Measurements from ENCODE around the gene SOS1.
A peak's percentile ranks its signal among the peaks of the same experiment; 100 is the strongest.
"Not testable (repeated sequence)": the region's sequence is repeated elsewhere in the genome, so short reads cannot be mapped to it uniquely, and the experiment has no call there.

SOS1 gene

DNA sequence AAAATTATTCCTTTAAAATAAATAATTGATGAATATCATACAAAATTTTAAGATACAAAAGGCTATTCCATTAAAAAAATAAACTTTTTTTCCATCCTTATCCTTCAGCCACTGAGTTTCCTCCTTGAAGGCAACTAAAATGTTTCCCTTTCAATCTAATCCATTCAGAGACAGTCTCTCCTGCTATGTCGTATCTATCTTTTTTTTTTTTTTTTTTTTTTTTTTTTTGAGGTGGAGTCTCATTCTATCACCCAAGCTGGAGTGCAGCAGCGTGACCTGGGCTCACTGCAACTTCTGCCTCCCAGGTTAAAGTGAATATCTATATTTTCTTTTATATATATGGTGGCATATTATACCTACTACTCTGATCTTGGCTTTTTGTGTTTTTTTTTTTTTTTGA is 31.7 kb upstream of the SOS1 start:
- no peaks in the 10 kb centered on the region for H3K36me3 ChIP-seq (ENCODE audit: control insufficient read depth, insufficient read depth, low read length)
- no peak overlapping the region for H3K4me3 ChIP-seq (ENCODE audit: insufficient read depth, low read depth, low read length, poor library complexity, severe bottlenecking)
- H3K27me3 ChIP-seq (replicated peaks; ENCODE audit: control insufficient read depth, insufficient read depth, low read length, poor library complexity, severe bottlenecking), result no peaks in the 10 kb centered on the region
- H3K9me3 ChIP-seq (ENCODE audit: control insufficient read depth, low read length), result no peaks in the 10 kb centered on the region
- no peaks in the 10 kb centered on the region for H3K4me1 ChIP-seq (ENCODE audit: control insufficient read depth, insufficient read depth, low read length, poor library complexity, severe bottlenecking)
- no peak for DNase-seq
- H3K27ac ChIP-seq (ENCODE audit: insufficient read depth, low read length, poor library complexity, severe bottlenecking), result no peak overlapping the region

- Histone ChIP-seq H3K9me3 (ENCODE audit: control insufficient read depth, low read length) (no peaks in the 10 kb centered on the region), H3K36me3 (ENCODE audit: control insufficient read depth, insufficient read depth, low read length) (no peaks in the 10 kb centered on the region), H3K27ac (ENCODE audit: insufficient read depth, low read length, poor library complexity, severe bottlenecking) (no peak overlapping the region), H3K4me1 (ENCODE audit: control insufficient read depth, insufficient read depth, low read length, poor library complexity, severe bottlenecking) (no peaks in the 10 kb centered on the region), H3K4me3 (ENCODE audit: insufficient read depth, low read depth, low read length, poor library complexity, severe bottlenecking) (no peak overlapping the region), H3K27me3 (replicated peaks; ENCODE audit: control insufficient read depth, insufficient read depth, low read length, poor library complexity, severe bottlenecking) (no peaks in the 10 kb centered on the region)
- DNase-seq, result no peak
Measured at GRCh38 chr2:39150890-39151497, 30.1 kb upstream of the SOS1 start.

DNA sequence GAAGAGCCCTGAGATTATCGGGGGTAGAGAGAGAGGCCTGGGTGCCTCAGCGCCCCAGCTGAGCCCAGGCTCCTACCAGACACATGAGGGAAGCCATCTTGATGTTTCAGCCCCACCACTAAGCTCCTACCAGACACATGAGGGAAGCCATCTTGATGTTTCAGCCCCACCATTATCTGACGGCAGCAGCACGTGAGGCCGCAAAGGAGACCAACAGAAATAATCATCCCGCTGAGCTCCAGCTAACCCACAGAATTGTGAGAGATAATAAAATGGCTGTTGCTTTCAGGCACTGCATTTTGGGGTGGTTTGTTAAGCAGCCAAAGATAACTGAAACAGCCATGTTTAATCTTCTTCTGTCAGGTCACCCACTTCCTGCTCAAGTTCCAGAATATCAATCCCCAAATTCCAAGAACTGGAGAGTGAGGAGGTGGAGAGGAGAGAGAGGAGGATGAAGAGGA is 29.3 kb upstream of the SOS1 start:
- Histone ChIP-seq H3K4me1 (ENCODE audit: control insufficient read depth, insufficient read depth, low read length, poor library complexity, severe bottlenecking) (no peaks in the 10 kb centered on the region), H3K9me3 (ENCODE audit: control insufficient read depth, low read length) (no peaks in the 10 kb centered on the region), H3K27me3 (replicated peaks; ENCODE audit: control insufficient read depth, insufficient read depth, low read length, poor library complexity, severe bottlenecking) (no peaks in the 10 kb centered on the region), H3K27ac (ENCODE audit: insufficient read depth, low read length, poor library complexity, severe bottlenecking) (no peak overlapping the region), H3K4me3 (ENCODE audit: insufficient read depth, low read depth, low read length, poor library complexity, severe bottlenecking) (no peak overlapping the region), H3K36me3 (ENCODE audit: control insufficient read depth, insufficient read depth, low read length) (no peaks in the 10 kb centered on the region)
- DNase-seq, result no peak

DNA sequence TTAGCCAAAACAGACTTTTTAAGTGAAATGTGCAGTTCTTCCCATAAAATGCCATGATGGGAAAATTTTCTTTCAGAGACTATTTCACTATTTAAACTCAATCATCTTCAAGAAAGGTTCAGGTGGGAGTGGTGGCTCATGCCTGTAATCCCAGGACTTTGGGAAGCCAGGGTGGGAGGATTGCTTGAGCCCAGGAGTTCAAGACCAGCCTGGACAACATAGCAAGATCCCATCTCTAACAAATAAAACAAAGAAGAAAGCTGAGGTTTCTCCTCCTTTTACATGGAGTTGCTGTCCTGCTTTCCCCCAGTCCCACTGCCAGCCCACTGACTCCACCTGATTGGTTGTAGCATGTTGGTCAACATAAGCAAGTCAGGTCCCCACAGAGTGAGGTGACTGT is 25.8 kb upstream of the SOS1 start:
- Histone ChIP-seq H3K9me3 (ENCODE audit: control insufficient read depth, low read length) (no peaks in the 10 kb centered on the region), H3K4me3 (ENCODE audit: insufficient read depth, low read depth, low read length, poor library complexity, severe bottlenecking) (no peak overlapping the region), H3K4me1 (ENCODE audit: control insufficient read depth, insufficient read depth, low read length, poor library complexity, severe bottlenecking) (peaks cover 16% of the 10 kb centered on the region), H3K36me3 (ENCODE audit: control insufficient read depth, insufficient read depth, low read length) (no peaks in the 10 kb centered on the region), H3K27ac (ENCODE audit: insufficient read depth, low read length, poor library complexity, severe bottlenecking) (no peak overlapping the region), H3K27me3 (replicated peaks; ENCODE audit: control insufficient read depth, insufficient read depth, low read length, poor library complexity, severe bottlenecking) (no peaks in the 10 kb centered on the region)
- no peak for DNase-seq

- H3K4me3 ChIP-seq (ENCODE audit: insufficient read depth, low read depth, low read length, poor library complexity, severe bottlenecking), result no peak overlapping the region
- no peak overlapping the region for H3K27ac ChIP-seq (ENCODE audit: insufficient read depth, low read length, poor library complexity, severe bottlenecking)
- H3K4me1 ChIP-seq (ENCODE audit: control insufficient read depth, insufficient read depth, low read length, poor library complexity, severe bottlenecking), result peaks cover 21% of the 10 kb centered on the region
- no peak for DNase-seq
- no peaks in the 10 kb centered on the region for H3K9me3 ChIP-seq (ENCODE audit: control insufficient read depth, low read length)
- no peaks in the 10 kb centered on the region for H3K27me3 ChIP-seq (replicated peaks; ENCODE audit: control insufficient read depth, insufficient read depth, low read length, poor library complexity, severe bottlenecking)
- no peaks in the 10 kb centered on the region for H3K36me3 ChIP-seq (ENCODE audit: control insufficient read depth, insufficient read depth, low read length)
Measured at GRCh38 chr2:39145906-39146421, 25.1 kb upstream of the SOS1 start.

- Histone ChIP-seq H3K36me3 (ENCODE audit: control insufficient read depth, insufficient read depth, low read length) (no peaks in the 10 kb centered on the region), H3K27ac (ENCODE audit: insufficient read depth, low read length, poor library complexity, severe bottlenecking) (no peak overlapping the region), H3K4me3 (ENCODE audit: insufficient read depth, low read depth, low read length, poor library complexity, severe bottlenecking) (no peak overlapping the region), H3K9me3 (ENCODE audit: control insufficient read depth, low read length) (no peaks in the 10 kb centered on the region), H3K4me1 (ENCODE audit: control insufficient read depth, insufficient read depth, low read length, poor library complexity, severe bottlenecking) (peaks cover 24% of the 10 kb centered on the region), H3K27me3 (replicated peaks; ENCODE audit: control insufficient read depth, insufficient read depth, low read length, poor library complexity, severe bottlenecking) (no peaks in the 10 kb centered on the region)
- DNase-seq, result no peak
Measured at GRCh38 chr2:39144416-39144815, 23.6 kb upstream of the SOS1 start.

DNA sequence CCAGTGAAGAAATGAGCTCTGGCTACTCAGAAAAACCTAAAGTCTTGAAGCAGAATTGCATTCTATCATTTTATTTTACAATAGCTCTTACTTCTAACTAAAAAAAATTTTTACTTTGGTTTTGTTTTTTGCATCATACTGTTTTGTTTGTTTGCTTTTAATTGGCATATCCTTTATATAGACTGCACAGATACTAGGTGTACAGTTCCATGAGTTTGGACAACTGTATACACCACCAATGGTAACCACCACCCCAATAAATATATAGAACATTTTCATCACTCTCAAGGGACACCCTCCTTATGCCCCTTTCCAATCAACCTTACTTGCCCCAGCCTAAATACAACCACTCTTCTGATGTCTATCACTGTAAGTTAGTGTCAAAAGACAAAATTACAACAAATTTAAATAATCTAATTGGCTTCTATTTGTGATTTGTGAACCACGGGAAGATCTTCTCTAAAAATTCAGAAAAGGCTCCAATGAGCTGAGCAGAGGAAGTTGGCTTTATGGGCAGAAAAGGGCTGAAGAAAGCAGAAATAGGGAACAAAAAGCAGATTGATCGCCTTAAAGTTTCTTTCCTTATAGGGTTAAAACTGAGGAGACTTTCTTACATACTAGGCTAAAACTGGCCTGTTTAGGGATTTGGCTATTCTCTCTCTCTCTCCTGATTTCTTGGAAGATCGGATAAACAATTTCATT is 22.2 kb upstream of the SOS1 start:
- no peak for DNase-seq
- Histone ChIP-seq H3K27ac (ENCODE audit: insufficient read depth, low read length, poor library complexity, severe bottlenecking) (peak overlapping the region; percentile 48), H3K36me3 (ENCODE audit: control insufficient read depth, insufficient read depth, low read length) (no peaks in the 10 kb centered on the region), H3K27me3 (replicated peaks; ENCODE audit: control insufficient read depth, insufficient read depth, low read length, poor library complexity, severe bottlenecking) (no peaks in the 10 kb centered on the region), H3K4me1 (ENCODE audit: control insufficient read depth, insufficient read depth, low read length, poor library complexity, severe bottlenecking) (peaks cover 27% of the 10 kb centered on the region), H3K9me3 (ENCODE audit: control insufficient read depth, low read length) (no peaks in the 10 kb centered on the region), H3K4me3 (ENCODE audit: insufficient read depth, low read depth, low read length, poor library complexity, severe bottlenecking) (no peak overlapping the region)

DNA sequence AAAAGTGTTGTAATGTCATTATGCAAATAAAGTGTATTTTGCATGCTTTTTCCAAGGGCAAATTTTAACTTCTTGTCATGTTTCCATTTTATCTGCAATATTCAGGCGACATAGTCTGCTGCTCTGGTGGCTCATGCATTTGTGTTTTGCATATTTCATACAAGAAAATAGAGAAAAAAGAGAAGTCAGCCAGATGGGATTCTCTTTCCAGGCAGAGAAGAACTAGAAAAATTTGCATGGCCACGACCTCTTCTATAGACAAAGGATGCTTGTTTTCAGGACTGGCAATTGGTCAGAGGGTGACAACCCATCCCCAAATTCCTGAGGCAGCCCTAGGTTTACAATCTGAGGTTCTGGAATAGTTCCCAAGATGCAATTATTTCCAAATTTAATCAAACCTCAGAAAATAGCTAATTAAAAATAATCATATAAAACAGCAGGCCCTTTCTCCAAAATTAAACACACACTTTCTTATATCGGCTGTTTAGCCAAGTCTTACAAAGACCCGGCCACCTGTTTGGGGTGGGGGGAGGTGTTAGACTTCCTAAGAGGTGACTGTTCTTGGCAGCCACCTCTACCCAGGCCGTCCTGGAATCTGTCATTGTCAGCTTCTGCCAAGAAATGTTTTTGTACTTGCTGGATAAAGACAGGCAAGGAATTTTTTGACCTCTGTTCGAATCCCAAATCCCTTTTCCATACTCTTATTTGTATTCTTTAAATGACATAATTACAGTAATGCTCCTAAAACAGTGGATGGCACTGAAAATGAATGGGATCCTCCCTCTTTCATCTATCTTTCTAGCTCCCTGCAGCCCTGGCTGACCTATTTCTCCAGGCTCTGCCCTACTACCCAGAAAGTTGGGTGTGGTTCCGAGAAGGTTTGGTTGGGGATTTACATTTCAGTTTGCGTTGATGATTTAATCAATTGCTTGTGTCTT is 20.8 kb upstream of the SOS1 start:
- H3K4me1 ChIP-seq (ENCODE audit: control insufficient read depth, insufficient read depth, low read length, poor library complexity, severe bottlenecking), result peaks cover 32% of the 10 kb centered on the region
- no peaks in the 10 kb centered on the region for H3K27me3 ChIP-seq (replicated peaks; ENCODE audit: control insufficient read depth, insufficient read depth, low read length, poor library complexity, severe bottlenecking)
- H3K36me3 ChIP-seq (ENCODE audit: control insufficient read depth, insufficient read depth, low read length), result no peaks in the 10 kb centered on the region
- no peak overlapping the region for H3K4me3 ChIP-seq (ENCODE audit: insufficient read depth, low read depth, low read length, poor library complexity, severe bottlenecking)
- H3K27ac ChIP-seq (ENCODE audit: insufficient read depth, low read length, poor library complexity, severe bottlenecking), result peak overlapping the region; percentile 48
- DNase-seq, result no peak
- H3K9me3 ChIP-seq (ENCODE audit: control insufficient read depth, low read length), result no peaks in the 10 kb centered on the region

DNA sequence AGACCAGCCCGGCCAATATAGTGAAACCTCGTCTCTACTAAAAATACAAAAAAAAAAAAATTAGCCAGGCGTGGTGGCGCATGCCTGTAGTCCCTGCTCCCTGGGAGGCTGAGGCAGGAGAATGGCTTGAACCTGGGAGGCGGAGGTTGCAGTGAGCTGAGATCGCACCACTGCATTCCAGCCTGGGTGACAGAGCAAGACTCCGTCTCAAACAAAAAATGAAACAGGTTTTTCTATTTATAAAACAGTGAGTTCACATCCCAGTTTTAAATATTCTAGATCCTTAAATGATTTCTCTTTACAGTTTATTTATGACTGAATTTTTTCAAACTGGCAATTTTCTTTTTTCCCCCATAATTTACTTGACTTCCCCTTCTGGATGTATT is 20.1 kb upstream of the SOS1 start:
- peaks cover 35% of the 10 kb centered on the region for H3K4me1 ChIP-seq (ENCODE audit: control insufficient read depth, insufficient read depth, low read length, poor library complexity, severe bottlenecking)
- DNase-seq; H3K4me3 ChIP-seq (ENCODE audit: insufficient read depth, low read depth, low read length, poor library complexity, severe bottlenecking); H3K27ac ChIP-seq (ENCODE audit: insufficient read depth, low read length, poor library complexity, severe bottlenecking); H3K9me3 ChIP-seq (ENCODE audit: control insufficient read depth, low read length); H3K36me3 ChIP-seq (ENCODE audit: control insufficient read depth, insufficient read depth, low read length); H3K27me3 ChIP-seq (replicated peaks; ENCODE audit: control insufficient read depth, insufficient read depth, low read length, poor library complexity, severe bottlenecking): not testable (repeated sequence)

Measured in effector memory CD4-positive, alpha-beta T cell (primary cell).